Tibial nerve (tissue), 4 donors: ENCODE measurements around the gene BAHCC1. TPM values are rescaled to one million over a fixed set of nuclear protein-coding genes. Genes with fewer than 3 reads are reported as not detected.

Experiments used
- DNase-seq, 2 donors: peaks; one replicate each; pipeline ENCODE4 v3.0.0-alpha.2; 2019; ENCODE audit warnings: low spot score in 2 of 2
- H3K27ac ChIP-seq, 4 donors: fragments of 200-600 bp; sonication (generic) in 3 of 4; one replicate each; pipeline ENCODE4 v1.5.1; 2017 to 2019; ENCODE audit warnings: mild to moderate bottlenecking in 1 of 4
- H3K27me3 ChIP-seq, 2 donors: fragments of 200-600 bp; sonication (generic) in 1 of 2; one replicate each; pipeline versions ENCODE4 v1.5.1 to v1.6.0; 2017 to 2019
- H3K36me3 ChIP-seq, 3 donors: fragments of 200-600 bp; sonication (generic); one replicate each; pipeline ENCODE4 v1.5.1; 2018 to 2019
- H3K4me1 ChIP-seq, 4 donors: fragments of 200-600 bp; sonication (generic) in 3 of 4; one replicate each; pipeline ENCODE4 v1.5.1; 2017 to 2019
- H3K4me3 ChIP-seq, 4 donors: fragments of 200-600 bp; sonication (generic) in 3 of 4; one replicate each; pipeline ENCODE4 v1.5.1; 2017 to 2019; ENCODE audit warnings: mild to moderate bottlenecking in 1 of 4, moderate library complexity in 1 of 4
- H3K9me3 ChIP-seq, 4 donors: fragments of 200-600 bp; sonication (generic) in 3 of 4; one replicate each; pipeline ENCODE4 v1.5.1; 2017 to 2019
- EP300 ChIP-seq, 2 donors: sonication (generic); formaldehyde crosslinking; IDR thresholded peaks; one replicate each; pipeline ENCODE4 v1.6.1; 2017; ENCODE audit warnings: antibody characterized with exemption in 2 of 2, mild to moderate bottlenecking in 1 of 2
- POLR2A ChIP-seq, 2 donors: fragments of 450-650 bp; IDR thresholded peaks; one replicate each; pipeline ENCODE4 v1.6.1; 2017; ENCODE audit warnings: antibody characterized with exemption in 2 of 2, mild to moderate bottlenecking in 2 of 2, moderate library complexity in 2 of 2
- WGBS, 2 donors: methylation state at CpG; one replicate each; pipeline ENCODE4 v1.1.5; 2018; 5-methylcytosine and 5-hydroxymethylcytosine counted together
- total RNA-seq, 4 donors: library from RNA; depleted of rRNA; stranded (reverse); fragments of >200 nt; gene quantifications; one replicate each; pipeline ENCODE4 v1.1.0, GENCODE V29; 2016
- TF ChIP-seq, protein P1 (sequence below), 5 experiments: fragments of 200-600 bp in 3 of 5; fragments of 450-650 bp in 2 of 5; sonication (generic) in 3 of 5; IDR thresholded peaks; one replicate each; pipeline ENCODE4 v1.5.1; 2016 to 2019; ENCODE audit warnings: antibody characterized with exemption in 5 of 5, mild to moderate bottlenecking in 3 of 5, moderate library complexity in 2 of 5

The BAHCC1 gene
- total RNA-seq, 4 donors from 2014 or later, result 15.1 to 38.7 (median 27.4) TPM

DNA sequence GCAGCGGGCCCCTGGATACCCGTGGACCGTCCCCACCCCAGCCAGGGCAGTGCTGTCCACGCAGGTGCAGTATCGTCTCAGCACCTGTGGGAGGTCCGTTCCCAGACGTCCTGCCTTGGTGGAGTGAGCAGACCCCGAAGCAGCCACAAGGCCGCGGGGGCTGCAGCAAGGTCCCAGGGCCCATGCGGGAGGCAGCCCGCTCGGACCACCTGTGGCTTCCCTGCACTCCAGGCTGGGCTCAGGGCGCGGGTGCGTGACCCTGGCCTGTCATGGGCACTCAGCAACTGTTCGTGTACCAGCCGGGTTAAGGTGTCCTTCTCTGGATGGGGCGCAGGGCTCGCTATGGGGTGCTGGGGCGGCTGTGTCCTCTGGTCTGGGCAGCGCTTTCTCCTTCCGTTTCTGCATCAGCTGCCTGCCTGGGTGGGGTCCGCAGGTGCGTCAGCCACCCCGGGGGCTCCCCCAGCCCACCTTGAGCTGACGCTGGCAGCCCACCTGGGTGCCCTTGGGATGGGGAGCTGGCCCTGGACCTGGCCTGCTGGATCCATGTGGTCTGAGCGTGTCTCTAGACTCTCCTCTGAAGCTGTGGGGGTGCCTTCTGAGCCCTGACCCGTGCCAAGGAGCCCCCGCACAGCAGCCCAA, 18.4 kb downstream of the BAHCC1 start:
- Histone ChIP-seq H3K27ac (no peak overlapping the region), H3K27me3 (no peaks in the 10 kb centered on the region), H3K36me3 (no peaks in the 10 kb centered on the region), H3K4me3 (no peak overlapping the region), H3K9me3 (no peaks in the 10 kb centered on the region), H3K4me1 (peaks cover 0 to 61% (median 13%) of the 10 kb centered on the region in 4 donors)
- WGBS, 2 donors, result 91 to 94% methylated on average over 19 to 21 of the region's 30 CpGs
- no peak for DNase-seq
- TF ChIP-seq EP300 (IDR thresholded peaks at IDR 0.05) (no peak), POLR2A (IDR thresholded peaks at IDR 0.05) (no peak)
- TF ChIP-seq, protein P1, sequence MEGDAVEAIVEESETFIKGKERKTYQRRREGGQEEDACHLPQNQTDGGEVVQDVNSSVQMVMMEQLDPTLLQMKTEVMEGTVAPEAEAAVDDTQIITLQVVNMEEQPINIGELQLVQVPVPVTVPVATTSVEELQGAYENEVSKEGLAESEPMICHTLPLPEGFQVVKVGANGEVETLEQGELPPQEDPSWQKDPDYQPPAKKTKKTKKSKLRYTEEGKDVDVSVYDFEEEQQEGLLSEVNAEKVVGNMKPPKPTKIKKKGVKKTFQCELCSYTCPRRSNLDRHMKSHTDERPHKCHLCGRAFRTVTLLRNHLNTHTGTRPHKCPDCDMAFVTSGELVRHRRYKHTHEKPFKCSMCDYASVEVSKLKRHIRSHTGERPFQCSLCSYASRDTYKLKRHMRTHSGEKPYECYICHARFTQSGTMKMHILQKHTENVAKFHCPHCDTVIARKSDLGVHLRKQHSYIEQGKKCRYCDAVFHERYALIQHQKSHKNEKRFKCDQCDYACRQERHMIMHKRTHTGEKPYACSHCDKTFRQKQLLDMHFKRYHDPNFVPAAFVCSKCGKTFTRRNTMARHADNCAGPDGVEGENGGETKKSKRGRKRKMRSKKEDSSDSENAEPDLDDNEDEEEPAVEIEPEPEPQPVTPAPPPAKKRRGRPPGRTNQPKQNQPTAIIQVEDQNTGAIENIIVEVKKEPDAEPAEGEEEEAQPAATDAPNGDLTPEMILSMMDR (IDR thresholded peaks at IDR 0.05), result no peak

DNA sequence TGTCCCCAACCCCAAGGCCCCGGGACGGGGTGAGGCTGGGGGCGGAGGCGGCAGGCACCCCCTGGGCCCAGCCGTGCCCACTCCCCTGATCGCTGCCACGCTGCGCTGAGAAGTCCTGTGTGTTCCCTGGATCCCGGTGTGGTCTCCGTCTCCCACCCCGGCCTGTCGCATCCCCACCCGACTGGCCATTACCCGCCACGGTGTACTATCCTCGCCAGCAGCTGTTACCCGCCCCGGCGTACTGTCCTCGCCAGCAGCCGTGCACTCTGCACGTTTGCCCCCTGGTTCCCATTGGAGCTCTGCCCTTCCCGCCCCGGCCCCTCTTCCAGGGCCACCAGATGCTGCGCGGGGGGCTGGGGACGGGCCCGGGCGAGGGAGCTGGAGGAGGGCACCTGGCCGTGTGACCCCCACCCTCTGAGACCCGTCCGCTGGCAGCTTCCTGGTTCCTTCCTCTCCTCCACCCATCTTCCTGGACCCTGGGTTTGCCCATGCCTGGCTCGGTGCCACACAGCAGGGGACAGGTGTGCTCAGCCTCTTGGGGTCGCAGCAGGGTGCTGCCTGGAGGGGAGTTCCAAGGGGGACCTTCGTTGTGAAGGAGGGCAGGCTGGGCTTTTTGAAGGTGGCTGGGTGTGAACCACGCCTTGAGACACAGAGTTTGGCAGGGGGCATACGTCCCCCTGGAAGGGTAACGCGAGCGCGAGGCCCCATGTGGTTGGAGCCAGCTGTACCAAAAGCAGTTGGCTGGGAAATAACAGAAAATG, 19.7 kb downstream of the BAHCC1 start:
- peaks cover 0 to 60% (median 23%) of the 10 kb centered on the region in 4 donors for H3K4me1 ChIP-seq
- TF ChIP-seq, protein P1 (IDR thresholded peaks at IDR 0.05), result no peak
- TF ChIP-seq POLR2A (IDR thresholded peaks at IDR 0.05), result no peak
- TF ChIP-seq EP300 (IDR thresholded peaks at IDR 0.05), result no peak
- DNase-seq, result no peak
- 85 to 88% methylated on average over 35 to 41 of the region's 41 CpGs for WGBS, 2 donors
- no peaks in the 10 kb centered on the region for H3K36me3 ChIP-seq
- H3K27me3 ChIP-seq, result no peaks in the 10 kb centered on the region
- H3K4me3 ChIP-seq, result no peak overlapping the region
- H3K9me3 ChIP-seq, result no peaks in the 10 kb centered on the region
- H3K27ac ChIP-seq, result no peak overlapping the region

DNA sequence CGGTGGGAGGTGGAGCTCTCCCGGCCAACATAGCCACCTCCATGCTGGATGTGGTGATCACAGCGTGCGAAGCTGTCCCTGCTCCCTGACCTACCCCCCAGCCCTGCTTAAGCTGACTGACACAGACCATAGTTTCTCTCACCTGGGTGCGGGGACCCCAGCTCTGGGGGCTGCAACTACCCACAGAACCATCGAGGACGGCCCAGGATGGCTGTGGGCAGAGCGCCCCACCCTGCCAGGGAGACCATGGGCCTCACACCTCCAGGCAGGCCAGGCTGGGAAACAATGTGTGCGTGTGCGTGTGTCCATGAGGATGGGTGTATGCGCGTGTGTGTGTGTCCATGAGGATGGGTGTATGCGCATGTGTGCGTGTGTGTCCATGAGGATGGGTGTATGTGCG, 20.4 kb downstream of the BAHCC1 start:
- no peaks in the 10 kb centered on the region for H3K27me3 ChIP-seq
- H3K4me1 ChIP-seq, result peaks cover 0 to 65% (median 31%) of the 10 kb centered on the region in 4 donors

DNA sequence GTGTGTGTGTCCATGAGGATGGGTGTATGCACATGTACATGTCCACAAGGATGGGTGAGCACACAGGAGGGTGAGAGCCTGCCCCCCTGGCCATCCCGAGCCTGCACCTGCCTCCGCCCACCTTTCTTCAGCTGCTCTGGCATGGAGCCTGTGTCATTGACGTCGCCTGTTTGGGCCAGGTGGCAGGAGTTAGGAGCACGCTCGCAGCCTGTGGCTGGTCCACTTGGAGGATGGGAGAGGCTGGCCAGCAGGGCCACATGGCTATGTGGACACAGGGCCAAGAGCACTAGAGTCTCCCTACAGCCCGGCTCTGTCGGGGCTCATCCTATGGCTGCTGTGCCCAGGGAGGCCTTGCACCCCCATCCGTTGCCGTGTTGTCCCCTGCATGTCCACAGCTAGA, 21.4 kb downstream of the BAHCC1 start:
- TF ChIP-seq, protein P1 (IDR thresholded peaks at IDR 0.05), result no peak
- TF ChIP-seq EP300 (IDR thresholded peaks at IDR 0.05) (no peak), POLR2A (IDR thresholded peaks at IDR 0.05) (no peak)

More for the DNA sequence above, 20.4 kb downstream of the BAHCC1 start:
- Histone ChIP-seq H3K9me3 (no peaks in the 10 kb centered on the region), H3K27ac (no peak overlapping the region), H3K36me3 (no peaks in the 10 kb centered on the region), H3K4me3 (no peak overlapping the region)
- 92 to 95% methylated on average over 12 to 14 of the region's 15 CpGs for WGBS, 2 donors
- no peak for DNase-seq
- TF ChIP-seq POLR2A (IDR thresholded peaks at IDR 0.05) (no peak), EP300 (IDR thresholded peaks at IDR 0.05) (no peak)
- TF ChIP-seq, protein P1 (IDR thresholded peaks at IDR 0.05), result no peak

More for the DNA sequence above, 21.4 kb downstream of the BAHCC1 start:
- Histone ChIP-seq H3K9me3 (no peaks in the 10 kb centered on the region), H3K27ac (peak overlapping the region in 3 of 4 donors; percentile 53 to 89 (median 81)), H3K4me3 (no peak overlapping the region), H3K27me3 (no peaks in the 10 kb centered on the region), H3K36me3 (no peaks in the 10 kb centered on the region), H3K4me1 (peaks cover 0 to 72% (median 40%) of the 10 kb centered on the region in 4 donors)
- 62 to 77% methylated on average over 7 to 10 of the region's 10 CpGs for WGBS, 2 donors
- no peak for DNase-seq
